ENCODE results near the gene NOP14. TPM values are rescaled to one million over a fixed set of nuclear protein-coding genes. Genes with fewer than 3 reads are reported as not detected.

NOP14 gene
- total and polyA plus RNA-seq, 2 of the 8 experiments (the other 6 are each of a cell fraction or from before 2014, with no cell fraction given) = 8.6 to 45.3 TPM

DNA sequence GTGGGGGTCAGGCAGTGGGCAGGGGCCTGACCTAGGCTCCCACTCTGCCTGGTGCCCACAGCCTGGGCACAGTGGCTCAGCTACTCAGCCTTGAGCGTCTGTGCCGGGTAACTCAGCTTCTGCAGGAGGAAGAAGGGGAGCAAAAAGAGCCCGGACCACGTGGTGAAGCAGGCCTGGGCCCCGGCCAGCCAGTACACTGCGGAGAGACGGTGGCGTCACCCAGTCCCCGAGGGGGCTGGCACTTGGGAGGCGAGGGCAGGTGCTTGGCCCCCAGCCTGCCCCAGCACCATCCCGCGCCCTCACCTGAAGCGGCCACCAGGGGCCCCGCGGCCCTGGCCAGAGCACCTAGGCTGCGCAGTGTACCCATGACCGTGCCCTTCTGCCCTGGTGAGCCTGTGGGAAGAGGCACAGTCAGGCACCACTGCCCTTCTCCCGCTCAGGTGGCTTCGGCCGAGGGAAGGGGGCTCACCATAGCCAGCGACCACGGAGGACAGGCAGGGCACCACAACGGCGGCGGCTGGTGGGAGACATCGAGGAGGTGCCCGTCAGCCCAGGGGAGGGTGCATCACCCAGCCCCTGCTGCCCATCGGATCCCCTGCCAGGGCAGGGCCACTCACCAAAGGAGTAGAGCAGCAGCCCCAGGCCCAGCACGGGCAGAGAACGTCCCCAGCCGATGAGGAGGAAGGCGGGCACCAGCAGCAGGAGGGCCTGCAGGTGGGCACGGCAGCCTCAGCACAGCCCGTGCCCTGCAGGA, 32.3 kb downstream of the NOP14 start (continued):
- TF ChIP-seq TEAD4 (IDR thresholded peaks at IDR 0.05; ENCODE audit: low read depth, low read length) = no peak
- no peak for TF ChIP-seq ATF3 (IDR thresholded peaks at IDR 0.05; ENCODE audit: insufficient read depth, low read depth, low read length)
- TF ChIP-seq, protein P1, sequence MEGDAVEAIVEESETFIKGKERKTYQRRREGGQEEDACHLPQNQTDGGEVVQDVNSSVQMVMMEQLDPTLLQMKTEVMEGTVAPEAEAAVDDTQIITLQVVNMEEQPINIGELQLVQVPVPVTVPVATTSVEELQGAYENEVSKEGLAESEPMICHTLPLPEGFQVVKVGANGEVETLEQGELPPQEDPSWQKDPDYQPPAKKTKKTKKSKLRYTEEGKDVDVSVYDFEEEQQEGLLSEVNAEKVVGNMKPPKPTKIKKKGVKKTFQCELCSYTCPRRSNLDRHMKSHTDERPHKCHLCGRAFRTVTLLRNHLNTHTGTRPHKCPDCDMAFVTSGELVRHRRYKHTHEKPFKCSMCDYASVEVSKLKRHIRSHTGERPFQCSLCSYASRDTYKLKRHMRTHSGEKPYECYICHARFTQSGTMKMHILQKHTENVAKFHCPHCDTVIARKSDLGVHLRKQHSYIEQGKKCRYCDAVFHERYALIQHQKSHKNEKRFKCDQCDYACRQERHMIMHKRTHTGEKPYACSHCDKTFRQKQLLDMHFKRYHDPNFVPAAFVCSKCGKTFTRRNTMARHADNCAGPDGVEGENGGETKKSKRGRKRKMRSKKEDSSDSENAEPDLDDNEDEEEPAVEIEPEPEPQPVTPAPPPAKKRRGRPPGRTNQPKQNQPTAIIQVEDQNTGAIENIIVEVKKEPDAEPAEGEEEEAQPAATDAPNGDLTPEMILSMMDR (IDR thresholded peaks at IDR 0.05; ENCODE audit: control extremely low read depth in 1 of 3, insufficient read depth in 1 of 3, low read depth in 1 of 3, low read length in 3 of 3) = peak in 2 of 3 experiments; percentile 39 to 53; a peak in 3 of 4 replicates
- no peak for TF ChIP-seq CBX5 (IDR thresholded peaks at IDR 0.05; ENCODE audit: low read depth, low read length)
- TF ChIP-seq CEBPB (IDR thresholded peaks at IDR 0.05; ENCODE audit: low read depth, low read length) = no peak
- no peak for TF ChIP-seq CBX8 (IDR thresholded peaks at IDR 0.05; ENCODE audit: borderline replicate concordance, low read depth, low read length)
- no peak for TF ChIP-seq EP300 (IDR thresholded peaks at IDR 0.05; ENCODE audit: borderline replicate concordance in 1 of 2, low read depth in 2 of 2, low read length in 2 of 2)
- TF ChIP-seq HDAC2 (IDR thresholded peaks at IDR 0.05; ENCODE audit: borderline replicate concordance in 1 of 2, low read depth in 2 of 2, low read length in 2 of 2) = no peak
- no peak for TF ChIP-seq SRF (IDR thresholded peaks at IDR 0.05; ENCODE audit: low read depth, low read length)
- TF ChIP-seq RAD21 (IDR thresholded peaks at IDR 0.05 in 1 of 2, conservative IDR thresholded peaks at IDR 0.05 in 1 of 2; ENCODE audit: low read depth in 2 of 2, low read length in 2 of 2) = peak in 1 of 2 experiments; percentile 26; a peak in 2 of 4 replicates
- no peak for TF ChIP-seq BCL11A (IDR thresholded peaks at IDR 0.05; ENCODE audit: low read depth in 2 of 2, low read length in 2 of 2)
- TF ChIP-seq JUN (IDR thresholded peaks at IDR 0.05; ENCODE audit: low read depth, low read length) = no peak
